DOHH2 (cell line): ENCODE data around the gene THSD7A.

ENCODE experiments used
- H3F3A ChIP-seq: fragments of 200-600 bp; sonication (generic), shearing (Covaris generic); 2 replicates; pipeline ENCODE4 v1.6.0; 2016; ENCODE audit warnings: antibody characterized with exemption, mild to moderate bottlenecking; ENCODE audit not compliant: control insufficient read depth, insufficient read depth
- H3K27ac ChIP-seq: fragments of 200-600 bp; sonication (generic); 2 replicates; pipeline ENCODE4 v1.5.1; 2014; ENCODE audit warnings: low read depth, mild to moderate bottlenecking, low read length, moderate library complexity
- H3K27me3 ChIP-seq: fragments of 200-600 bp; sonication (generic); 2 replicates; pipeline ENCODE4 v1.6.1; 2014; ENCODE audit warnings: mild to moderate bottlenecking, low read length, mixed read lengths; ENCODE audit not compliant: control insufficient read depth
- H3K36me3 ChIP-seq: fragments of 200-600 bp; sonication (generic); 2 replicates; pipeline ENCODE4 v1.6.1; 2014; ENCODE audit warnings: mild to moderate bottlenecking, low read length, moderate library complexity, mixed read lengths; ENCODE audit not compliant: control insufficient read depth
- H3K4me1 ChIP-seq: fragments of 200-600 bp; sonication (generic); 2 replicates; pipeline ENCODE4 v1.6.1; 2014; ENCODE audit warnings: mild to moderate bottlenecking, low read length, mixed read lengths; ENCODE audit not compliant: control insufficient read depth
- H3K4me2 ChIP-seq: fragments of 200-600 bp; sonication (generic); 2 replicates; pipeline ENCODE4 v1.6.0; 2014; ENCODE audit warnings: mild to moderate bottlenecking, low read length, moderate library complexity
- H3K4me3 ChIP-seq: fragments of 200-600 bp; sonication (generic); 2 replicates; pipeline ENCODE4 v1.5.1; 2014; ENCODE audit warnings: mild to moderate bottlenecking, low read length, mixed read lengths
- H3K79me2 ChIP-seq: fragments of 200-600 bp; sonication (generic); 2 replicates; pipeline ENCODE4 v1.6.1; 2014; ENCODE audit warnings: mild to moderate bottlenecking, low read length, mixed read lengths; ENCODE audit not compliant: control insufficient read depth
- H3K9me2 ChIP-seq: fragments of 200-600 bp; sonication (generic); replicated peaks from 2 replicates; pipeline ENCODE4 v1.6.1; 2014; ENCODE audit warnings: mild to moderate bottlenecking, low read length, mixed read lengths; ENCODE audit not compliant: control insufficient read depth
- H3K9me3 ChIP-seq: fragments of 200-600 bp; sonication (generic); 2 replicates; pipeline ENCODE4 v1.6.1; 2014; ENCODE audit warnings: antibody characterized with exemption, low read length, mixed read lengths; ENCODE audit not compliant: control insufficient read depth, insufficient read depth
- H4K20me1 ChIP-seq: fragments of 200-600 bp; sonication (generic); 2 replicates; pipeline ENCODE4 v1.6.0; 2014; ENCODE audit warnings: low read depth, mild to moderate bottlenecking, antibody characterized with exemption, low read length, moderate library complexity; ENCODE audit not compliant: control insufficient read depth, insufficient read depth
- EZH2phosphoT487 ChIP-seq: fragments of 200-600 bp; sonication (generic); IDR thresholded peaks from 2 replicates; pipeline ENCODE4 v1.6.1; 2017; ENCODE audit warnings: borderline replicate concordance, mild to moderate bottlenecking, antibody characterized with exemption, low read length, moderate library complexity, mixed read lengths
- TF ChIP-seq, protein P1 (sequence below): fragments of 200-600 bp; sonication (generic); IDR thresholded peaks from one replicate; pipeline ENCODE4 v1.5.1; 2014; ENCODE audit warnings: antibody characterized with exemption, mild to moderate bottlenecking, low read depth, low read length; ENCODE audit not compliant: poor library complexity, severe bottlenecking

Gene THSD7A

DNA sequence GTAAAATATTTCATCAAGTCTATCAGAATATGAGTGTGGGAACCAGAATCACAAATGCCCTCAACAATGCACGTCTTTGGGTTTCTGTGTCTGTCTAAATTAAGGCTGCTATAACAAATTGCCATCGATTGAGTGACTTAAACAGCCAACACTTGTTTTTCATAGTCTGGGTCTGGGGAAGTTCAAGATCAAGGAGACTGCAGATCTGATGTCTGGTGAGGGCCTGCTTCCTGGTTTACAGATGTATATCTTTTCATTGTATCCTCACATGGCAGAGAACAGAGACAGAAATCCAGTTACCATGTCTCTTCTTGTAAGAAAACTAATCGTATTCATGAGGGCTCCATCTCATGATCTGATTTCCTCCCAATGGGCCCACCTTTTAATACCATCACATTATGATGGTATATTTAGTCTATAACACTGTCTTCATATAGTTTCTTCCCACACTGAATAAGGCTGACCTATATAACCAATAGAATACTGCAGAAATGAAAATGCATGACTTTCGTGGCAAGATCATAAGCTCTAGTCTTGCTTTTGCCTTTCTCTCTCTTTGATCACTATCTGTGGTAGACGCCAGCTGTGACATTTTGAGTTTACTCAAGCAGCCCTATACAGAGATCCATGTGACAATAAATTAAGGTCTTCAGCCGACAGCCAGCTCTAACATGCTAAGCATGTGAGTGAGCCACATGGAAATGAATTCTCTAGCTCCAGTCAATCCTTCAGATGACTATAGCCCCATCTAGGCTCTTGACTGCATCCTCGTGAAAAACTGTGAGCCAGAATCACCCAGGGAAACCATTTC, 51.9 kb downstream of the THSD7A start:
- Histone ChIP-seq H3K4me3 (no peak overlapping the region), H3F3A (no peaks in the 10 kb centered on the region), H3K27me3 (no peaks in the 10 kb centered on the region), H3K36me3 (no peaks in the 10 kb centered on the region), H3K9me3 (no peaks in the 10 kb centered on the region), H3K9me2 (no peaks in the 10 kb centered on the region), H3K79me2 (no peaks in the 10 kb centered on the region), H3K4me1 (no peaks in the 10 kb centered on the region), H3K4me2 (no peak overlapping the region), H3K27ac (no peak overlapping the region), H4K20me1 (no peaks in the 10 kb centered on the region)
- TF ChIP-seq, protein P1, sequence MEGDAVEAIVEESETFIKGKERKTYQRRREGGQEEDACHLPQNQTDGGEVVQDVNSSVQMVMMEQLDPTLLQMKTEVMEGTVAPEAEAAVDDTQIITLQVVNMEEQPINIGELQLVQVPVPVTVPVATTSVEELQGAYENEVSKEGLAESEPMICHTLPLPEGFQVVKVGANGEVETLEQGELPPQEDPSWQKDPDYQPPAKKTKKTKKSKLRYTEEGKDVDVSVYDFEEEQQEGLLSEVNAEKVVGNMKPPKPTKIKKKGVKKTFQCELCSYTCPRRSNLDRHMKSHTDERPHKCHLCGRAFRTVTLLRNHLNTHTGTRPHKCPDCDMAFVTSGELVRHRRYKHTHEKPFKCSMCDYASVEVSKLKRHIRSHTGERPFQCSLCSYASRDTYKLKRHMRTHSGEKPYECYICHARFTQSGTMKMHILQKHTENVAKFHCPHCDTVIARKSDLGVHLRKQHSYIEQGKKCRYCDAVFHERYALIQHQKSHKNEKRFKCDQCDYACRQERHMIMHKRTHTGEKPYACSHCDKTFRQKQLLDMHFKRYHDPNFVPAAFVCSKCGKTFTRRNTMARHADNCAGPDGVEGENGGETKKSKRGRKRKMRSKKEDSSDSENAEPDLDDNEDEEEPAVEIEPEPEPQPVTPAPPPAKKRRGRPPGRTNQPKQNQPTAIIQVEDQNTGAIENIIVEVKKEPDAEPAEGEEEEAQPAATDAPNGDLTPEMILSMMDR, result no peak
- TF ChIP-seq EZH2phosphoT487, result no peak

DNA sequence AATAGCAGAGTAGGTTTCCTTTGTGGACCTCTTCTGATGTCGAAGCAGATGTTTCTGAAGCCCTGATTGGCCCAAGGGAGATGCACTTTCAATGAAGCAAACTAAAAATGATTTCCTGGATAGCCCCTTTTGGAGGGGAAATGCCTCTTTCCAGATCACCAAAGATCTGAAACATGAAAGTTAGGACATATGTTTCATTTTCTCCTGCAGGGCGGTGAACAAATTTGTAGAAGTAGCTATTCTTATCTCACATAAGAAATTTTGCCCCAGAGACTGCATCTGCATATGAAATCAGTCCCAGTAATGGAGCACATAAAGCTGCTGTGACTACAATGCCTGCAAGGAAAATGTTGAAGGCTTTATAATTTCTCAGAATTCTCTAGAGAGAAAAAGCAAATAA, 56.0 kb downstream of the THSD7A start:
- Histone ChIP-seq H3K36me3 (no peaks in the 10 kb centered on the region), H3K79me2 (no peaks in the 10 kb centered on the region), H3K4me1 (no peaks in the 10 kb centered on the region), H3K9me3 (no peaks in the 10 kb centered on the region; the same call in 1 of the 2 replicates), H3K4me2 (no peak overlapping the region), H4K20me1 (no peaks in the 10 kb centered on the region), H3F3A (no peaks in the 10 kb centered on the region), H3K27ac (no peak overlapping the region), H3K9me2 (no peaks in the 10 kb centered on the region), H3K27me3 (no peaks in the 10 kb centered on the region), H3K4me3 (no peak overlapping the region)
- TF ChIP-seq, protein P1, result no peak
- TF ChIP-seq EZH2phosphoT487, result no peak

DNA sequence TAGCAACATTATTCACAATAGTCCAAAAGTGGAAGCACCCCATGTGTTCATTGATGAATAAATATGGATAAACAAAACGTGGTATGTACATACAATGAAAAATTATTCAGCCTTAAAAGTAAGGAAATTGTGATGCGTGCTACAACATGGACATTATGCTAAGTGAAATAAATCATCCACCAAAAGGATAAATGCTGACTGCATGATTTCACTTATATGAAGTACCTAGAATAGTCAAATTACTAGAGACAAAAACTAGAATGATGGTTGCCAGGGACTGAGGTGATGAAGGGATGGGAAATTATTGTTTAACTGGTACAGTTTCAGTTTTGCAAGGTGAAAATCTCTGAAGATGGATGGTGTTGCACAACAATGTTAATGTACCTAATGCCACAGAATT, 56.6 kb downstream of the THSD7A start:
- Histone ChIP-seq H3K4me3 (no peak overlapping the region), H3K9me3 (no peaks in the 10 kb centered on the region; the same call in 1 of the 2 replicates), H3K4me1 (no peaks in the 10 kb centered on the region), H3K27me3 (no peaks in the 10 kb centered on the region), H3K4me2 (no peak overlapping the region), H3F3A (no peaks in the 10 kb centered on the region), H3K36me3 (no peaks in the 10 kb centered on the region), H3K79me2 (no peaks in the 10 kb centered on the region), H4K20me1 (no peaks in the 10 kb centered on the region), H3K27ac (no peak overlapping the region), H3K9me2 (no peaks in the 10 kb centered on the region)
- no peak for TF ChIP-seq EZH2phosphoT487
- TF ChIP-seq, protein P1, result no peak
